NAMALWA (cell line): ENCODE data around the gene AREL1.

ENCODE experiments used
- DNase-seq: peaks from one replicate; pipeline ENCODE4 v3.0.0-alpha.2; 2015; ENCODE audit warnings: low spot score

AREL1 gene

GRCh38 chr14:74697543-74697942, 15.3 kb downstream of the AREL1 start:
- no peak for DNase-seq

- DNase-seq, result no peak
Measured at GRCh38 chr14:74697011-74697410, 15.9 kb downstream of the AREL1 start.

- DNase-seq, result no peak
Measured at GRCh38 chr14:74695406-74695805, 17.5 kb downstream of the AREL1 start.

- DNase-seq, result no peak
Measured at GRCh38 chr14:74693191-74693590, 19.7 kb downstream of the AREL1 start.

GRCh38 chr14:74691456-74691855, 21.4 kb downstream of the AREL1 start:
- no peak for DNase-seq

GRCh38 chr14:74685921-74686678, 26.8 kb downstream of the AREL1 start:
- no peak for DNase-seq

- DNase-seq, result no peak
Measured at GRCh38 chr14:74685056-74685455, 27.8 kb downstream of the AREL1 start.

- DNase-seq, result peak; percentile 72
Measured at GRCh38 chr14:74684434-74684833, 28.4 kb downstream of the AREL1 start.

GRCh38 chr14:74683406-74683805, 29.5 kb downstream of the AREL1 start:
- DNase-seq, result peak; percentile 28

- no peak for DNase-seq
Measured at GRCh38 chr14:74682169-74682952, 30.5 kb downstream of the AREL1 start.

GRCh38 chr14:74675219-74675618, 37.7 kb downstream of the AREL1 start:
- no peak for DNase-seq

GRCh38 chr14:74673768-74674167, 39.1 kb downstream of the AREL1 start:
- no peak for DNase-seq

- DNase-seq, result no peak
Measured at GRCh38 chr14:74671789-74672188, 41.1 kb downstream of the AREL1 start.

- no peak for DNase-seq
Measured at GRCh38 chr14:74670726-74671411, 42.0 kb downstream of the AREL1 start.

- DNase-seq, result no peak
Measured at GRCh38 chr14:74669846-74670245, 43.0 kb downstream of the AREL1 start.

- DNase-seq, result no peak
Measured at GRCh38 chr14:74669256-74669655, 43.6 kb downstream of the AREL1 start.

GRCh38 chr14:74667758-74668157, 45.1 kb downstream of the AREL1 start:
- DNase-seq, result no peak

GRCh38 chr14:74664717-74665116, 48.2 kb downstream of the AREL1 start:
- no peak for DNase-seq

- DNase-seq, result no peak
Measured at GRCh38 chr14:74663884-74664283, 49.0 kb downstream of the AREL1 start.

- no peak for DNase-seq
Measured at GRCh38 chr14:74661726-74662450, 51.0 kb downstream of the AREL1 start.

GRCh38 chr14:74660863-74661262, 52.0 kb downstream of the AREL1 start:
- no peak for DNase-seq

- DNase-seq, result no peak
Measured at GRCh38 chr14:74660167-74660566, 52.7 kb downstream of the AREL1 start.
